ENCODE measurements around the gene DDX41.

Gene DDX41

GRCh38 chr5:177500685-177501522 lies 15.9 kb downstream of the DDX41 start:
- DNase-seq (ENCODE audit: low spot score) = peak; percentile 77
- in situ Hi-C loops (cut with MboI; ENCODE audit: low sequenced_read_pairs, unreplicated experiment) = no loop called here

GRCh38 chr5:177499842-177500241 lies 16.9 kb downstream of the DDX41 start:
- no peak for DNase-seq (ENCODE audit: low spot score)
- in situ Hi-C loops (cut with MboI; ENCODE audit: low sequenced_read_pairs, unreplicated experiment) = no loop called here
- no peak for TF ChIP-seq CTCF (IDR thresholded peaks at IDR 0.05; ENCODE audit: borderline replicate concordance, control extremely low read depth, extremely low read depth, insufficient read depth, missing control alignments)

More at GRCh38 chr5:177500685-177501522, 15.9 kb downstream of the DDX41 start:
- peak; percentile 94 for TF ChIP-seq CTCF (IDR thresholded peaks at IDR 0.05; ENCODE audit: borderline replicate concordance, control extremely low read depth, extremely low read depth, insufficient read depth, missing control alignments)

GRCh38 chr5:177498013-177498787 lies 18.6 kb downstream of the DDX41 start:
- DNase-seq (ENCODE audit: low spot score) = no peak
- in situ Hi-C loops (cut with MboI; ENCODE audit: low sequenced_read_pairs, unreplicated experiment) = no loop called here

GRCh38 chr5:177497292-177498012 lies 19.3 kb downstream of the DDX41 start, which contains the start of gene PDLIM7:
PDLIM7 (minus strand) TSS chr5:177497604; CDS start chr5:177496512, 1,092 bp downstream.
- DNase-seq (ENCODE audit: low spot score) = peak; percentile 98
- in situ Hi-C loops (cut with MboI; ENCODE audit: low sequenced_read_pairs, unreplicated experiment) = no loop called here
- TF ChIP-seq CTCF (IDR thresholded peaks at IDR 0.05; ENCODE audit: borderline replicate concordance, control extremely low read depth, extremely low read depth, insufficient read depth, missing control alignments) = no peak

More at GRCh38 chr5:177498013-177498787, 18.6 kb downstream of the DDX41 start:
- no peak for TF ChIP-seq CTCF (IDR thresholded peaks at IDR 0.05; ENCODE audit: borderline replicate concordance, control extremely low read depth, extremely low read depth, insufficient read depth, missing control alignments)

GRCh38 chr5:177496727-177497291 lies 20.0 kb downstream of the DDX41 start:
- peak; percentile 78 for DNase-seq (ENCODE audit: low spot score)
- no peak for TF ChIP-seq CTCF (IDR thresholded peaks at IDR 0.05; ENCODE audit: borderline replicate concordance, control extremely low read depth, extremely low read depth, insufficient read depth, missing control alignments)
- in situ Hi-C loops (cut with MboI; ENCODE audit: low sequenced_read_pairs, unreplicated experiment) = no loop called here
